ENCODE data around the gene SUPV3L1. TPM values are rescaled to one million over a fixed set of nuclear protein-coding genes. Genes with fewer than 3 reads are reported as not detected.

Gene SUPV3L1
- total RNA-seq, 1 experiment from 2014 or later, result 55.3 TPM

DNA sequence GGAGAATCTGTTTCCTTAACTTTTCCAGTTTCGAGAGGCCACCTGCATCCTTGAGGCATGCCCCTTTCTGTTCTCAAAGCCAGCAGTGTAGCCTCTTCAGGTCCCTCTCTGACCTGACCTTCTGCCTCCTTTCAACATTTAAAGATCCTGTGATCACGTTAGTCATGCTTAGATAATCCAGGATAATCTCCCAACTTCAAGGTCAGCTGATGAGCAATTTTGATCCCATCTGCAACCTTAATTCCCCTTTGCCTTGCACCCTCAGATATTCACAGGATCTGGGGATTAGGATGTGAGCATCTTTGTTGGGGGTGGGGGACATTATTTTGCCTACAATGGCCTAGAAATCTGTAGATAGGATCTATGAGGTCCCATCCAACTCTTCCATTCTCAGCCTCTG, 48.1 kb downstream of the SUPV3L1 start:
- CTCF ChIA-PET, result no interaction called here
- Histone ChIP-seq H3K36me3 (ENCODE audit: insufficient read depth, low read length, poor library complexity, severe bottlenecking) (no peaks in the 10 kb centered on the region), H3K9me3 (ENCODE audit: low read depth, low read length, poor library complexity, severe bottlenecking) (no peaks in the 10 kb centered on the region), H3K27ac (ENCODE audit: low read depth, low read length, poor library complexity, severe bottlenecking) (no peak overlapping the region), H3K27me3 (replicated peaks; ENCODE audit: insufficient read depth, low read depth, low read length, poor library complexity) (no peaks in the 10 kb centered on the region), H3K4me3 (ENCODE audit: low read depth, low read length, poor library complexity, severe bottlenecking) (no peak overlapping the region), H3K4me1 (ENCODE audit: insufficient read depth, low read length, poor library complexity, severe bottlenecking) (peaks cover 11% of the 10 kb centered on the region)
- no peak for DNase-seq (ENCODE audit: low spot score)
- POLR2A ChIA-PET (ENCODE audit: low non-redundant PET), result no interaction called here
- no TSS peak for BruUV-seq (replicated peaks)
- intact Hi-C loops (cut with micrococcal nuclease; ENCODE audit: unreplicated experiment), result no loop called here
- TF ChIP-seq EZH2 (IDR thresholded peaks at IDR 0.05; ENCODE audit: borderline replicate concordance, low read depth, low read length, poor library complexity, severe bottlenecking), result no peak
- TF ChIP-seq, protein P1, sequence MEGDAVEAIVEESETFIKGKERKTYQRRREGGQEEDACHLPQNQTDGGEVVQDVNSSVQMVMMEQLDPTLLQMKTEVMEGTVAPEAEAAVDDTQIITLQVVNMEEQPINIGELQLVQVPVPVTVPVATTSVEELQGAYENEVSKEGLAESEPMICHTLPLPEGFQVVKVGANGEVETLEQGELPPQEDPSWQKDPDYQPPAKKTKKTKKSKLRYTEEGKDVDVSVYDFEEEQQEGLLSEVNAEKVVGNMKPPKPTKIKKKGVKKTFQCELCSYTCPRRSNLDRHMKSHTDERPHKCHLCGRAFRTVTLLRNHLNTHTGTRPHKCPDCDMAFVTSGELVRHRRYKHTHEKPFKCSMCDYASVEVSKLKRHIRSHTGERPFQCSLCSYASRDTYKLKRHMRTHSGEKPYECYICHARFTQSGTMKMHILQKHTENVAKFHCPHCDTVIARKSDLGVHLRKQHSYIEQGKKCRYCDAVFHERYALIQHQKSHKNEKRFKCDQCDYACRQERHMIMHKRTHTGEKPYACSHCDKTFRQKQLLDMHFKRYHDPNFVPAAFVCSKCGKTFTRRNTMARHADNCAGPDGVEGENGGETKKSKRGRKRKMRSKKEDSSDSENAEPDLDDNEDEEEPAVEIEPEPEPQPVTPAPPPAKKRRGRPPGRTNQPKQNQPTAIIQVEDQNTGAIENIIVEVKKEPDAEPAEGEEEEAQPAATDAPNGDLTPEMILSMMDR (conservative IDR thresholded peaks at IDR 0.05; ENCODE audit: low read depth, low read length), result no peak

DNA sequence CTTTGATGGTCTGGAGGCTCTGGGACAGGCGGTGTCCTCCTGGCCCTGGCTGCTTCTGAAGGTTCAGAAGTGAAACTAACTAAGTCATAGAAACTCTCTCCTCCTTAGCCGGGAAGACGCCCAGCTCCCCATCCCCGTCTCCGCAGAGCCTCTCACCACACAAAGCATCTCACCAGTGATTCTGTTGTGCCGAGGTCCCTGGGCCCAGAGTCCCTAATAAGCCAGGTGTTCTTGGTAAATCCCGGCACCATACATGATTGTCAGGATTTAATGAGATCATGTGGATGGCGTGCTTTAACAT, 49.5 kb downstream of the SUPV3L1 start:
- Histone ChIP-seq H3K9me3 (ENCODE audit: low read depth, low read length, poor library complexity, severe bottlenecking) (no peaks in the 10 kb centered on the region), H3K27ac (ENCODE audit: low read depth, low read length, poor library complexity, severe bottlenecking) (no peak overlapping the region), H3K4me1 (ENCODE audit: insufficient read depth, low read length, poor library complexity, severe bottlenecking) (peaks cover 11% of the 10 kb centered on the region), H3K27me3 (replicated peaks; ENCODE audit: insufficient read depth, low read depth, low read length, poor library complexity) (no peaks in the 10 kb centered on the region), H3K4me3 (ENCODE audit: low read depth, low read length, poor library complexity, severe bottlenecking) (no peak overlapping the region), H3K36me3 (ENCODE audit: insufficient read depth, low read length, poor library complexity, severe bottlenecking) (no peaks in the 10 kb centered on the region)
- POLR2A ChIA-PET (ENCODE audit: low non-redundant PET), result no interaction called here
- no TSS peak for BruUV-seq (replicated peaks)
- no peak for TF ChIP-seq EZH2 (IDR thresholded peaks at IDR 0.05; ENCODE audit: borderline replicate concordance, low read depth, low read length, poor library complexity, severe bottlenecking)
- TF ChIP-seq, protein P1 (conservative IDR thresholded peaks at IDR 0.05; ENCODE audit: low read depth, low read length), result no peak
- intact Hi-C loops (cut with micrococcal nuclease; ENCODE audit: unreplicated experiment), result no loop called here
- no peak for DNase-seq (ENCODE audit: low spot score)
- CTCF ChIA-PET, result no interaction called here

DNA sequence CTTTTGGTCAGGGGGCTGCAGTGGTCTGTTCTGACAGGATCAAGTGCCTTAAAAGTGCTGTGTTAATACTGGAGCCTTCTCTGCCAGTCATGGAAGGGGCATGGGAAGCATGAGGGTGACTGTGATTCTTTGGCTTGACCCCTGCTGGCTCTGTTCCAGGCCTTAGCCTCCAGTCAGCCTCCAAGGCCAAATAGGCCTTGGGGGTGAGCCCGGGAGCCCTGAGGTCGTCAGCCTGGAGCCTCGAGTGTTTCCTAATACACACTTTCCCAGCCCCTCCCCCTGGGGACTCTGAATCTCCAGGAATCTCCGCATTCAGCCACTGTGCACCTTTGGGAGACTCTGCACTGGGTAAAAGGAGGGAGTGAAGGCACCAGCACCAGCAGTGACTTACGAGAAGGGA, 50.1 kb downstream of the SUPV3L1 start:
- no peak for DNase-seq (ENCODE audit: low spot score)
- POLR2A ChIA-PET (ENCODE audit: low non-redundant PET), result no interaction called here
- Histone ChIP-seq H3K27me3 (replicated peaks; ENCODE audit: insufficient read depth, low read depth, low read length, poor library complexity) (no peaks in the 10 kb centered on the region), H3K9me3 (ENCODE audit: low read depth, low read length, poor library complexity, severe bottlenecking) (no peaks in the 10 kb centered on the region), H3K4me3 (ENCODE audit: low read depth, low read length, poor library complexity, severe bottlenecking) (no peak overlapping the region), H3K27ac (ENCODE audit: low read depth, low read length, poor library complexity, severe bottlenecking) (no peak overlapping the region), H3K4me1 (ENCODE audit: insufficient read depth, low read length, poor library complexity, severe bottlenecking) (peaks cover 8% of the 10 kb centered on the region), H3K36me3 (ENCODE audit: insufficient read depth, low read length, poor library complexity, severe bottlenecking) (no peaks in the 10 kb centered on the region)
- CTCF ChIA-PET, result no interaction called here
- TF ChIP-seq EZH2 (IDR thresholded peaks at IDR 0.05; ENCODE audit: borderline replicate concordance, low read depth, low read length, poor library complexity, severe bottlenecking), result no peak
- TF ChIP-seq, protein P1 (conservative IDR thresholded peaks at IDR 0.05; ENCODE audit: low read depth, low read length), result no peak
- no TSS peak for BruUV-seq (replicated peaks)
- intact Hi-C loops (cut with micrococcal nuclease; ENCODE audit: unreplicated experiment), result no loop called here
